Inferior parietal cortex (tissue), 1 donor: ENCODE measurements around the gene DUOX1.
A peak's percentile ranks its signal among the peaks of the same experiment; 100 is the strongest.

Experiments
- DNase-seq: peaks from one replicate; pipeline ENCODE4 v3.0.0-alpha.2; 2016; ENCODE audit errors: extremely low spot score

Gene DUOX1

DNA sequence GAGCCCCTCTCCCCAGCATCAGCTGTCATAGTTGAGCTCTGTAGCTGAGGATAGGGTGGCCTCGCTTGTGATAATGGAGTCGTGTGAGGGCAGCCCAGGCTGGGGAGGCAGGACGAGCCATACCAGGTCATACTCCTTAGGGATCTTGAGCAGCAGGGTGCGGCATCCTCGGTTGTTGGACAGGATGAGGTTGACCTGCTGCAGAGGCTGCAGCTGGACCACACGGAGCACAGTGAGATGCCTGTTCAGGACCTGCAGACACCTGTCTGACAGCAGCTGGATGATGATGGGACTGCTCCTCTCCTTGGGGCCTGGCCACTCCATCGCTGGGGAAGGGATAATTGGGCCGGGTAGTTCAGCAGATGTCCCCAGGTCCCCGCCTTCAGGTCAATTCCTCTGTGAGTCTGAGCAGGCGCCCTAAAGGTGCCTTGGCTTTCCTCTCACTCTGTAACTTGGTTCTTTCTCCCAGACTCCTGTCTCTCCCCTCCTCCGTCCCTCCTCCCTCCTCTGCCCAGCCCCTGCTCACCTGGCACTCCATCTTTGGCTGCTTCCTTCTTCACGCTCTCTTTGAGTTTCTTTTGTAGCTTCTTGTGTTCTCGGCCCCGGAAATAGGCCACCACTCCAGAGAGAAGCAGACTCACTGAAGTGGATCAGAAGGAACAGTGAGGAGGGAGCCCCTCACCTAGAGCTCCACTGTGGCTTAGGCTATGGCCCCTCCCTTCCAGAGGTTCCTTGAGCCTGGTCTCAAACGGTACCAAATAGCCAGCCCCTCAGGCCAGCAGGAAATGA lies 23.6 kb upstream of the DUOX1 start:
- DNase-seq, result no peak

DNA sequence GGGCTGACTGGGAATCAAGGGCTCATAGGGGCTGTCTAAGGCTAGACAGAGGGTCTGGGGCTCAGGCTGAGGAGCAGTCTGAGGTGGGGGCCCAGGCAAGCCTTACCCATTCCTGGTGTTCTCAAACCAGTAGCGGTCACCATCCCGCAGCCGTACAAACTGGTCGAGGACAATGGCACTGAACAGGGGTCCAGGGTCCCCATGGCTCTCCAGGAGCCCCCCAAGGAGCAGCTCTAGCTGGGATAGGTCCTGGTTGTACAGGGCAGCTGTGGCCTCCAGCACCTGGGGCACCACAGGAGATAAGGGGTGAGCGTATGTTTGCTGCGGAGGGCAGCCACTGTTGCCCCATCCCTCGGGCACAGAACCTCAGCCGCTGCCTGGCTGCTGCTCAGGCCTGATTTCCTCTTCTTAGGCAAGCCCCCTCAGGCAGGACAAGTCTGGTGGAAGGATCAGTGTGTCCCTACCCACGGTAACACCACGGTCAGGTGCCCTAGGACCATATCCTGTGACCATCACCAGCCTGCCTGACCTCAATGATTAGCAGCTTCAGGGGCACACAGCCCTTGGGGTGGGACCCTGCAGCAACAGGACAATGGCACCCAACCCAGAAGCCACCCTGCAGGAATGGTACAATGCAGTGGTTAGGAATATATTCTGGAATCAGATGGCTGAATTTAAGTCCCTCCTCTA lies 21.7 kb upstream of the DUOX1 start:
- no peak for DNase-seq

DNA sequence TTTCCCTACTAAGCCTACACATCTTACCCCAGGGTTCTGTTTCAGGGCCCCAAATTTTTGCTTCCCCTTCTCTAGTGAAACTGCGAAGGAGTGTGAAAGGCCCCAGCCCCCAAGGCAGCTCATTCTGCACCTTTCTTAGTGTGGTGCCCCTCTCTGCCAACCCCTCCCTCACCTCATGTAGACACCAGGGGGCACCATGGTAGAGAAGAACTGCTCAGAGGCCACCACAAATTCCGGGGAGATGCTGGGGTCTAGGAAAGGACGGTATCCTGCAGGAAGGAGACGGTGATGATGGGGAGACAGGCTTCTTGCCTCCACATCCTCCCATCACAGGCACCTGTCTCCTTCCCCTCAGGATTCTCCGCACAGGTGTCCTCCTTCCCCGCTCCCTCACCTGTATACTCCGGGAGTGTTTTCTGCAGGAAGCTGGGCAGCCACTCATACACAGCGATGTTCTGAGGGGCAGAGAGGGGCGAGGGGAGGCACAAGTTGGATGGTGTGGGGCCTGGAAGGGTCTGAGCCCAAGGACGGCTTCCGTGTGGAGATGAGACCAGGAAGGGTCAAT lies 19.5 kb upstream of the DUOX1 start:
- no peak for DNase-seq

DNA sequence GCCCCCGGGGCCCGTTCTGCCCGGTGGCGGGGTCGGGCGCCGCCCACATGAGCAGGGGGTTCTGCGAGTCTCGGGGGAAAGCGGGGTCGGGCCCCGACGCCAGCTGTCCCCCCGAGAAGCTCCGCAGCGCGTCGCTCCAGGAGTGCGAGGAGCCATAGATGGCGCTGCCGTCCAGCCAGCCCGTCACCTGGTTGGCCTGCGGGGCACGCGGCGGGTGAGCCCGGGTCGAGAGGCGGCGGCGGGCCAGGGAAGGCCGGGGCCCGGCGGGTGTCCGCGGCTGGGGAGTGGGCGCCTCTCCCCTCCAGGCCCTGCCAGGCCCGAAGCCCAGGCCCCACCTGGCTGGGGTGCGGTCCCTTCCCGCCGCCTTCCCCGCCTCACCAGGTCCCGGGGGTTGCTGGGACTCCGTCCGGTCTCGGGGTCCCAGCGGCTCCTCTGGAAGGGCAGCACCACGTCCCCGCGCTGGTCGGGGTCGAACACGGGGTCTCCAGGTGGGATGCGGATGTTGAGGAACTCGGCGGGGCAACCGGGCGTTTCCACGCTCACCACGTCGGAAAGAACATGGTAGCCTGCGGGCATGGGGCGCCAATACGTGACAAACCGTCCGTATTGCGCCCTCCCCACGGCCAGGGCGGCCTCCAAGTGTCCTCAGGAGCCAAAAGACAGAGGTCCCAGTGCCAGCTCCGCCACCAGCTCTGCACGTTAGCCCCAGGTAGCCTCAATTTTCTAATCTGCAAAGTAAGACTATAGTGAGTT lies 18.2 kb upstream of the DUOX1 start:
- no peak for DNase-seq

DNA sequence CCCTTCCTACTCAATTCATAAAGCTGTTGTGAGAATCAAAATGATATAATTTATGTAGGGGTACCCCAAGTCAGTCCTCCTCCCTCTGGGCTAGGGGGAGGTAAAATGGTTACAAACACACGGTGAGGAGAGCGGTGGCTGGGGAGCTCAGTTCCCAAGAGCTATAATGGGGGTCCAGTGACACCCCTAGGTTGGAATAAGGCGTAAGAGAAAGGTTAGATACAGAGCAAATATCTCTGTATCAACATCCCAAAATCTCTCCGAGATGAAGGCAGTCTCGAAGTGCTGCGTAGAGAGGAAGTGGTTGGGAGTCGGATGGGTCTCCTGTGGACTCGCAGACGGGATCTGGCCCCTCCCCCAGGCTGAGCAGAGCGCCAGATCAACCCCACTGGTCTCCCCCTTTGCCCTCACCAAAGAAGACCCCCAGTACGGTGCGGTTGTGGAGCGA lies 17.6 kb upstream of the DUOX1 start:
- no peak for DNase-seq

DNA sequence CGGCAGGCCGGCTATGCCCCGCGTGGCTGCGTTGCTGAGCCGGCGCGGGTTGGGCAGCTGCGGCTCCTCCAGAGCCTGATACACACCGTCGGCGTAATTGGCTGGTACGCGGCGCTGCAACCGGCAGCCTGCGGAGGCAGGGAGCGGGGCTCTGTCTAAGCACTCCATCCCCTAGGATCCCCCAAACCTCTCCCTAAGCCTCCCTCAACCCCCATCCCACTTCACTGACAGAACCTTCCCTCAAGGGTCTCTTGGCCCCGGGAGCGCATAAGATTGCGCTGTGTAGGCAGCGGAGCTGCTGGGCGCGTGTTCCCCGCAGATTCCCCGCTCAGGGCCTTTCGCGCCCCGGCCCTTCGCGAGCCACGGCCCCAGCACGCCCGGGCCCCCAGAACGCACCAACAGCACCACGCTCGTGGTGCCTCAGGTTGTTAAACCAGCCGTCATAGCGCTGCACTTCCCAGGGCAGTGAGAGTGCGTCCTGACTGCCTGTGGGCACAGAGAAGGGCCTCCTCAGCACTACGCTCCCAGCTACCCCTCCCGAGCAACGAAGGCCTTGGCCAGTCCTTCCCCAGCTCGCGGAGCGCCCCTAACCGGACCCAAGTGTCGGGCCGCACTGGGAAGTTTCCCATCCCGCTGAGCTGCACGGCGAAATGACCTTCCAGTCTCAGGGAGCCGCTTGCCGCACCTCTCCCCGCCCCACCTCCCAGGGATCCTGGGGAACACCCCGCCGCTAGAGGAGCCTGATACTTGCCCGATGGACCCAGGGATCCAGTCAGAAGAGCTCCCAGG lies 17.0 kb upstream of the DUOX1 start:
- DNase-seq, result no peak

DNA sequence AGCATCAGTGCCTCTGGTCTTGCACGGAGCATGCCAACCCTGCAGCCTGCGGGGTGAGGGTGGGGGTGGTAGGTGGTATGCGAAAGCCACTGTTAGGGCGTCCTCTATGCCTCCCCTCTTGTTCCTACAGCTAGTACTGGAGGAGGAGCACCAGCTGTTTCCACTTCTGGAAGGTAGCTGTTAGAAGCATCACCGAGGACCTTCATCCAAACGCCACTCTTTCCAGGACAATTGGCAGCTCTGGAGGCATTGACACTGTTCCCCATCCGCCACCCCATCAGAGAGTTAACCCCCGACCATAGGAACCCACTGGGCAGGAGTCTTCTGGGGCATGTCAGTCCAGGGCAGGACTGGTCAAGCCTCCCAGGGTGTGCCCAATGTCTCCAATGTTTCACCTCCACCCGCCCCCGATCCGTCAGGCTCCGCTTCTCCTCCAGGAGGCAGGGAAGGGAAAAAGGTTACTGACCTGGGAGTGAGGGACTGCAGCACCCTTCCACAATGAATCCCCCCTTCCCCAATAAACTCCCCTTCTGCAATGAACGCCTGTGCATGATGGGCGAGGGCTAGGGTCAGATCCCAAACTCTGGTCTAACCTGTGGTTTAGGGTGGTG lies 16.3 kb upstream of the DUOX1 start:
- DNase-seq, result no peak

DNA sequence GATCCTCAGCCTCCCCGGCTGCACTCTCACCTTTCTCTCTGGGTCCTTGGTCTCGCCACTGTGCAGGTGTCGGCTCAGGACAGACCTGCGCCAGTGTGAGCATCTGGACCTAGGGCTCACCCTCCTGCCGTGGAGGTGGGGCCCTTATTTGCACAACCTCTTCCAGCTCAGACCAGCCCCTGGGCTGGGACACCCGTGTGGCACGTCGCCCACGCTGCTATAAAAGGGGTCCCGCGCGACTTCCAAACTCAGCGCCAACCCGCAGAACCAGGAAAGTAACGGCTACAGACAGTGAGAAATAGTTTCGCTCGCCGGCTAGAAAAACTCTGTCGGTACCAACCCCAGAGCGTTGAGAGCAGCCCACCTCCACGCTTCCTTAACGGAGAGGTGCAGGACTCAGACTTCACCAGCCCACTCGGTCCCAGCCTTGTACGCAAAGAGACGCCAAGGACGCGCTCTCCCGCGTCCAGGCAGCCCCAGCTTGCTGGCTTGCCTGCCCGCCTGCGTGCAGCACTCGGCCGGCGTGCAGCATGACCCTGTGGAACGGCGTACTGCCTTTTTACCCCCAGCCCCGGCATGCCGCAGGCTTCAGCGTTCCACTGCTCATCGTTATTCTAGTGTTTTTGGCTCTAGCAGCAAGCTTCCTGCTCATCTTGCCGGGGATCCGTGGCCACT lies 15.6 kb upstream of the DUOX1 start, which contains the start of the genes DUOX2 and DUOXA2:
Gene DUOX2 (minus strand): TSS at position 97 of the 675 bp plus-strand sequence. CDS start 761 bp downstream, outside the sequence.
Gene DUOXA2 (plus strand): TSS at position 251 of the 675 bp plus-strand sequence. CDS start 280 bp downstream, at position 531.
- DNase-seq, result no peak

DNA sequence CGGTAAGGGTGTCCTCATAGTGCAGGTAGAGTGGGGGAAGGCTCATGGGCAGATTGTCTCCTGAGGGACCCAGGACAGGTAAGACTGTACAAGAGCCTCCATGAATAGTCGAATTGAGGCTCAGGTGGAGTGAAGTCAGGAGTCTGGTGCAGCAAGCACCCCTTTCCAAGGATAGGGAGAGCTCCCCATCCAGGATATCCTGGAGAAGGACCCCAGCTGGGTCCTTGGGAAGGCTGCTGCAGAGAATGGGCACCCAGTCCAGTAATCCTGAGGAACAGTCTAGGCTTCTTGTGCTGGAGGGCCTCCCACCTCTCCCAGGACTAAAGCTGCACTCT lies 15.1 kb upstream of the DUOX1 start:
- no peak for DNase-seq

DNA sequence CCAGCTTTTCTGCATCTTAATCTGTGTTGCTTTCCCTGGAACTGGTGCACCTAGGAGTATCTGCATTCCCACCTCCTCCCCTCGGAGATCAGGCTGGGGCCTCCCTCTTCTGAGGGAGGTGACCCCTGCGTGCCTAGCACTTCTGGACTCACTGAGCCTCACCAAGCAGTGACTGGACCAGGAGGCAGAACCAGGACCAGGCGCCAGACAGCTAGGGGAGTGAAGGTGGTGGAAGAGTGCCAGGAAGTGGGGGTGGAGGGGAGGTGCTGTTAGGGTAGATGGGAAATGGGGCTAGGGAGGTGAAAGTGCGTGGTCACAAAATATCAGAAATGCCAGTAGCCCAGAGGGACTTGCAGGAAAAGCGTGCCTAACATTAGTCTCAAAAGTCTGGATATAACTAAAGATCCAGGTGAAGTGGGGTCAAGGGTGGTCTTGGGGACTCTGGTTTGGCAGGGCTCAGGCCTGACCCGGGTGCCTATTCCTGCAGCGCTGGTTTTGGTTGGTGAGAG lies 14.4 kb upstream of the DUOX1 start:
- DNase-seq, result no peak

DNA sequence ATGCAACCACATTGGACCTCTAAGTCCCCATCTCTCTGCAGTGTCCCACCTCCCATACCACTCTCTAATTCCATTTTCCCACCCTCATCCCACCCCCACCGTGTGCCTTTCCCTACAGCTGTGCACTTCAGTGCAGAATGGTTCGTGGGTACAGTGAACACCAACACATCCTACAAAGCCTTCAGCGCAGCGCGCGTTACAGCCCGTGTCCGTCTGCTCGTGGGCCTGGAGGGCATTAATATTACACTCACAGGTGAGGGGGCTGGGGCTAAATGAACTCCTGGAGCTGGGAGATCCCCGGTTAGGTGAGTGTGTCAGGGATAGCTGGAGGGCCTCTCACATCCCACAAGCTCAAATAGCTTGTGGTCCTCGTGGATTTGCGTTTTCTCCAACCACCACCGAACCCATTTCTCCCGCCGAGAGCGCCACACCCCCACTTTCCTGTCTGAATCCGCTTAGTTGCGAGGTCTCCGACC lies 13.8 kb upstream of the DUOX1 start:
- DNase-seq, result no peak

DNA sequence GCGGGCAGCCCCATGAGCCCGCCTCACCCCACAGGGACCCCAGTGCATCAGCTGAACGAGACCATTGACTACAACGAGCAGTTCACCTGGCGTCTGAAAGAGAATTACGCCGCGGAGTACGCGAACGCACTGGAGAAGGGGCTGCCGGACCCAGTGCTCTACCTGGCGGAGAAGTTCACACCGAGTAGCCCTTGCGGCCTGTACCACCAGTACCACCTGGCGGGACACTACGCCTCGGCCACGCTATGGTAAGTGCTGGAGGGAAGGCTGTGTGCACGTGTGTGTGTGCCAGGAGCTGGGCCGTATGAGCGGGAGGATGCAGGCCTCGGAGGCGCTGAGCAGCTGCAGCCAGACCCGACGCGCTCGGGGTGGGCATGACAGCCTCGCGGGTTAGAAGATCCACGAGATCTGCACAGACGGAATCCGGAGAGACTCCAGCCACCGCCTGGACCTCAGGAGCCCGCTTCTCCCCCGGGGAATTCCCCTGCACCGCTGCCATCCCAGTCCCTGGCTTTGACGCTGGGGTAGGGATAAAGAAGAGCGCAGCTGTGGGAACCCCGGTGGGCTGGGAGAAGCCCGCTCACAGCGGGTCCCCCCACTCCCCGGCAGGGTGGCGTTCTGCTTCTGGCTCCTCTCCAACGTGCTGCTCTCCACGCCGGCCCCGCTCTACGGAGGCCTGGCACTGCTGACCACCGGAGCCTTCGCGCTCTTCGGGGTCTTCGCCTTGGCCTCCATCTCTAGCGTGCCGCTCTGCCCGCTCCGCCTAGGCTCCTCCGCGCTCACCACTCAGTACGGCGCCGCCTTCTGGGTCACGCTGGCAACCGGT lies 13.1 kb upstream of the DUOX1 start:
- DNase-seq, result no peak

DNA sequence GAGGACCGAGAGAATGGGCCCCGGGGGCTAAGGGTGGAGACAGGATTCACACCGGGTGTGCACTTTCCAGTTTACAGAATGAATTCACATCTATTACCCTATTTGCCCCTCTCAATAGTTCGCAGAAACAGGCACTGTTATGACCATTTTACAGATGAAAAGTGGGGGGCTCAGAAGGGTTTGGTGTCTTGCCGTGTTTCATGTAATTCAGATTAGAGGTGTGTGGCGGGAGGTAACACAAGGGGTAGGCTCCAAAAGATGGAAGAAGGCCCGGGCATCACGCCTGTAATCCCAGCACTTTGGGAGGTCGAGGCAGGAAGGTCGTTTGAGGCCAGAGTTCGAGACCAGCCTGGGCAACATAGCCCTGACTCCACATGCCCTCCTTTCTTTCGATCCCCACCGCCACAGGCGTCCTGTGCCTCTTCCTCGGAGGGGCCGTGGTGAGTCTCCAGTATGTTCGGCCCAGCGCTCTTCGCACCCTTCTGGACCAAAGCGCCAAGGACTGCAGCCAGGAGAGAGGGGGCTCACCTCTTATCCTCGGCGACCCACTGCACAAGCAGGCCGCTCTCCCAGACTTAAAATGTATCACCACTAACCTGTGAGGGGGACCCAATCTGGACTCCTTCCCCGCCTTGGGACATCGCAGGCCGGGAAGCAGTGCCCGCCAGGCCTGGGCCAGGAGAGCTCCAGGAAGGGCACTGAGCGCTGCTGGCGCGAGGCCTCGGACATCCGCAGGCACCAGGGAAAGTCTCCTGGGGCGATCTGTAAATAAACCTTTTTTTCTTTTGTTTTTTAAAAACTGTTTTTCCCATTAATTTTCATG lies 12.3 kb upstream of the DUOX1 start:
- DNase-seq, result no peak

DNA sequence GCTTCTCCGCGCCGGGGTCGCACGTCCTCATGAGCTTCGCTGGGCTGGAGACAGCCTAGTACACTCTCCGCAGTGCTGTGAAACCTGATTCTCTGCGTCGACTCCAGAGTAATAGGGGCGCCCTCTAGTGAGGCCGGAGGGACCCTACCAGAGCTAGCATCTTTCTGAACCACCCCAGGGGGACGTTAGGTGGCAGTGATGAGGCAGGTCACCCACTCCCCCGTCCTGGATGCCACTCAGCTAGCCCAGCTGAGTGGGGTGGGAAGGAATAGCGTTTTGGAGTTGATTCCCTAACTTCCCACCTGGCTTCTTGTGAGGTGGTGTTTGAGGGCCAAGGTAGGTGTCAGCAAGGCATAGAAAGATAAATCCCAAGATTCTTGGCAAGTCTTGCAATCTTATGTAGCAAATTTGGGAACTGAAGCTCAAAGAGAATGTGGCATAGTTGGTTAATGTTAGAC lies 11.6 kb upstream of the DUOX1 start:
- peak; percentile 94 for DNase-seq

DNA sequence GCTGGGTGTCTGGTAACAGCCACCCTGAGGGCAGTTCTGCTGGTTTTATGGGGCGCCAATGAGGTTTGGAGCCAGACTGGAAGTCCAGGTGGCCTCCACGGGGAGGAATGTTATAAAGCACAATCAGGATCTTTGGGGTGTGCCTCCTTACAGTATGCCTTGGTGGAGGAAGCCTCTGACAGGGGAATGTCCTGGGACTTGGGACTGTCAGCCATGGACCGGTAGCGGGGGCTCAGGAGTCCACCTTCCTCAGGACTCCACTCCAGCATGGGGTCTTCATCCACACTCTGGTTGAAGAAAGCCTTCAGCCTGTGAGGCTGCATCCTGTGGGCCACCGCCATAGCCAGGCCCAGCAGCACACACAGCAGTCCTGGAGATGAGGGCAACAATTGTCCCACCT lies 10.8 kb upstream of the DUOX1 start:
- DNase-seq, result no peak

DNA sequence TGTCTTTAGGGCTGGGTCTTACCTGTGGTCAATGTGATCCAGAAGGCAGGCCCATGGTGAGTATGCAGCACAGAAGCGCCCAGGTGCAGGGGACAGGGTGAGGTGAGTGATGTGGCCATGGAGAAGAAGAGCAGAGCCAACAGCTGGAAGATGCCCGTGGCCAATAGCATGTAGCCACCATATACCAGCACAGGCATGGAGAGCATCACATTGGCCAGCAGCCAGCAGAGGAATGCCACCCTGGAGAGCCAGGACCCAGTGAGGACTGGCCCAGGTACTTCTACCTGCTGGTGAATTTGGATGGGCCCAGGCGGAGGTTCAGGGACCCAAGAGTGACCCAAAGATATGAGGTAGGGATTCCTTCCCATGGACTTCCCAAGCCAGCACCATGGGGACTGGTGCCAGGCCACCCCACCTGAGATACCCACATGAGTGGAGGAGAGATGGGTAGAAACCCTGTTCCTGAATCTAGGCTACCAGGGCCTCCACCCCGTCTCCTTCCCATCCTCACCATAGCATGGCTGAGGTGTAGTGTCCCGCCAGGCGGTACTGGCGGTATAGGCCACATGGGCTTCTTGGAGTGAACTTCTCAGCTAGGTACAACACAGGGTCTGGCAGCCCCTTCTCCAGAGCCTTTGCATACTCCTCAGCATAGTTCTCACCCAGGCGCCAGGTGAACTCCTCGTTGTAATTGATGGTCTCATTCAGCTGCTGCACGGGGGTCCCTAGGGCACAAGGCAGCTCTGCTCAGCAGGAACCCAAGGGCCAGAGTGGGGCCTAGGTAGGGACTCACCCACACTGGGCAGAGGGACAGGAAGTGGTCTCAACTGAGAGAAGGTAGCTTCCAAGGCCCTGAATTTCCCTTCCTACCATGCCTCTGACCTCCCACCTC lies 9.5 kb upstream of the DUOX1 start:
- DNase-seq, result no peak

DNA sequence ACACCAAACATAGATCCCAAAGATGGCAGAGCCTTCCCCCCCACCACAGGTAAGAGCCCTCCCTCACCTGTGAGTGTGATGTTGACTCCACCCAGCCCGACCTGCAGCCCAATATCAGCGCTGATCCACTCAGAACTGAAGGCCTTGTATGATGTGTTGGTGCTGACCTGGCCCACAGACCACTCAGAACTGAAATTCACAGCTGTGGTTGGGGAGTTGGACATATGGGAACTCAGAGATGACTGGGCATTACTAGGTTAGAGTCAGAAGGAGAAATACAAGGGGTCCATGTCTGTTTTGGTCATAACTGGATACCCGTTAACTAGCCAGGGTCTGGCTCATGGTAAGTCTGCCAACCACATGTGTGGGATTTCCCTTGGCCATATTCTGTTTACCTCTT lies 8.8 kb upstream of the DUOX1 start:
- no peak for DNase-seq
